Right forelimb (tissue), 1 donor: ENCODE data around the gene PAK4.

Experiments used
- DNase-seq: peaks from one replicate; pipeline ENCODE4 v3.0.0-alpha.2; 2018

PAK4 gene

GRCh38 chr19:39183104-39183503 is 57.5 kb downstream of the PAK4 start:
- no peak for DNase-seq

GRCh38 chr19:39186391-39186790 is 60.8 kb downstream of the PAK4 start:
- DNase-seq, result no peak

DNA sequence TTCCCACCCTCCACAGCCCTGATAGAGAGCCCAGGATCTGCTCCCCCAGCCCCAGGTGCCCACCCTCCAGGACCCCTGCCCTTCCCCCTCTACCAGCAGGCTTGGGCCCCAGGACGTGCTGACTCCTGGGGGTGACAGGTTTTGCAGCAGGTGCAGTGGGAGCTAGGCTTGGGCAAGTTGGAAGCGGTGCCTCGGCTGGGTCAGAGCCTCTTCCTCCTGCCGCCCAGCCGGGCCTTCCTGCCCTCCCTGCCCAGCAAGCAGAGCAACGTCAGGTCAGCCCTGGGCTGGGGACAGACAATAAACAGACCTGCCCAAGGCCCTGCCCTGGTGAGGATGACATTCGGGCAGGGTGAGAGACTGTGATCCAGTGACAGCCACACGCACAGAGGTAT is 62.0 kb downstream of the PAK4 start:
- no peak for DNase-seq

- DNase-seq, result no peak
Observed at GRCh38 chr19:39188960-39189359, 63.4 kb downstream of the PAK4 start.

- DNase-seq, result no peak
Observed at GRCh38 chr19:39190768-39191167, 65.2 kb downstream of the PAK4 start.

GRCh38 chr19:39192846-39193245 is 67.3 kb downstream of the PAK4 start:
- DNase-seq, result no peak

GRCh38 chr19:39193803-39194202 is 68.2 kb downstream of the PAK4 start:
- DNase-seq, result no peak

DNA sequence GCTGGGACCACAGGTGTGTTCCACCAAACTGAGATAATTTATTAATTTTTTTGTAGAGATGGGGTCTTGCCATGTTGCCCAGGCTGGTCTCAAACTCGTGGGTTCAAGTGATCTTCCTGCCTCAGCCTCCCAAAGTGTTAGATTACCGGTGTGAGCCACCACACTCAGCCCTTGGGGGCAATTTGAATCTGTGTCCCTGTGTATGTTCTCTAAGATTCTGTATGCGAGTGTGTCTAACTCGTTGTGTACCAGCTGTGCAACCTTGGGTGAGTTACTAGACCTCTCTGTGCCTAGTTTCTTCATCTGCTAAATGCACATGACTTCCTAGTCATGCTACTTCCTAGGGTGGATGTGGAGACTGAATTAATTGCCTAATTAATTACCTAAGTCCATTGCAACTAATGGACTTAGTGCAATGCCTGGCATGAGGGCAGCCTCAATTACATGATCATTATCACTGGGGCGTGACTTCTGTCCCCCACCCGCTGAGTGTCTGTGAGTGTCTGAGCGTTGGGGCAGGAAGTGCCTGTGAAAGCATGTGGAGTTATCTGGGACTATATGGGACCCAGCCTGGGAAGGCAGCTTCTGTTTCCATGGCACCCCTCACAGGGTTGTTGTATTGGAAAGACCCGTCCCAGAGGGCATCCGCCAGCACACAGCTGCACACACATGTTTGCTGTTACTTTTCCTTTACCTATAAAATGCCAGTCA is 69.4 kb downstream of the PAK4 start:
- DNase-seq, result no peak

DNA sequence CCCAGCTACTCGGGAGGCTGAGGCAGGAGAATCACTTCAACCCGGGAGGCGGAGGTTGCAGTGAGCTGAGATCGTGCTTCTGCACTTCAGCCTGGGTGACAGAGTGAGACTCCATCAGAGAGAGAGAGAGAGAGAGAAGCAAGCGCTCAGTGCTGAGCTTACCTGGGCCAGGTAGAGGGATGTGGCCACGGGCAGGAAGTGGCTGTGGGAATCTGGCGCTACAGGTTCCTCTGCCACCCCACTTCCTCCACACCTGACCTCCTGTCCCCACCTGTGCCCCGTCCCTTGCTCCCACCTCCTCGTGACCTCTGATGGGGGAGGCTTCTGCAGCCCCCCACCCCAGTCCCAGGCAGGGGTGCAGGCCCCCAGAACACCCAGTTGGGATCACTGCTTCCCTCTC is 70.2 kb downstream of the PAK4 start:
- DNase-seq, result no peak

DNA sequence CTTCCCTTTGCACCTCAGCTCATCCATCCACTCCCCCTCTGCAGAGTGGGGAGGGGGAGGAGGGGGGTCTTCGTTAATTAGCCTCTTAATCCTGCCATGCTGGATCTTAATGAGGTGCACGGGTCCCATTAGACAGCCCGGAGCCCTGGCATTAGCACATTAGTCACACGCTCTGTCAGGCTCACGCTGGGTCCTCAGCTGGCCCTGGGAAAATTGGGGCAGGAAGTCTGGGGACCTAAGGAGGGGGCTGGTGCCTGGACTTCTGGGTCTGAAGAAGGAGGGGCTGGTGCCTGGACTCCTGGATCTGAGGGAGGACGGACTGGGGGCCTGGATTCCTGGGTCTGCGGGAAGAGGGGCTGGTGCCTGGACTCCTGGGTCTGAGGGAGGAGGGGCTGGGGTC is 70.7 kb downstream of the PAK4 start:
- no peak for DNase-seq

DNA sequence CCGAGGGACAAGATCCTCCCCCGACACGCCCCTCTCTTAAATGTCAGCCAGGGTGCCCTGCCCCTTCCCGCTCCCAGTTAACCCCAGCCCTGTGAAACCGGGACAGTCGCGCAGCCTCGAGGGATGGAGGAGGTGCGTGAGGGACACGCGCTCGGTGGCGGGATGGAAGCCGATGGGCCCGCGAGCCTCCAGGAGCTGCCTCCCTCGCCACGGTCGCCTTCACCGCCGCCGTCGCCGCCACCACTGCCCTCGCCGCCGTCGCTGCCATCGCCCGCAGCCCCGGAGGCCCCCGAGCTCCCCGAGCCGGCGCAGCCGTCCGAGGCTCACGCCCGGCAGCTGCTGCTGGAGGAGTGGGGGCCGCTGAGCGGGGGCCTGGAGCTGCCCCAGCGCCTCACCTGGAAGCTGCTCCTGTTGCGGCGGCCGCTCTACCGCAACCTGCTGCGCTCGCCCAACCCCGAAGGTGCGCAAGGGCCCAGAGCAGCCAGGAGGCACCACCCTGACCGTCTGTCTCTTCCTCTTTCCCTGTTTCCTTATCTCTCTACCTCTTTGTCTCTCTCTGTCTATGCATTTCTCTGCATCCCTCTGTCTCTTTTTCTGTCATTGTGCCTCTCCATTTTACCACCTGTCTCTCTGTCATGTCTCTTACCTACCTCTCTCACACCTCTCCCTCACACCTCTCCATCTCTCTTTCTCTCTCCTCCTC is 71.4 kb downstream of the PAK4 start, which contains the start of gene NCCRP1:
NCCRP1 (plus strand) TSS at position 105 of the 703 bp plus-strand sequence; CDS start at position 124, 19 bp downstream.
- no peak for DNase-seq

- no peak for DNase-seq
Observed at GRCh38 chr19:39197808-39198207, 72.2 kb downstream of the PAK4 start.

DNA sequence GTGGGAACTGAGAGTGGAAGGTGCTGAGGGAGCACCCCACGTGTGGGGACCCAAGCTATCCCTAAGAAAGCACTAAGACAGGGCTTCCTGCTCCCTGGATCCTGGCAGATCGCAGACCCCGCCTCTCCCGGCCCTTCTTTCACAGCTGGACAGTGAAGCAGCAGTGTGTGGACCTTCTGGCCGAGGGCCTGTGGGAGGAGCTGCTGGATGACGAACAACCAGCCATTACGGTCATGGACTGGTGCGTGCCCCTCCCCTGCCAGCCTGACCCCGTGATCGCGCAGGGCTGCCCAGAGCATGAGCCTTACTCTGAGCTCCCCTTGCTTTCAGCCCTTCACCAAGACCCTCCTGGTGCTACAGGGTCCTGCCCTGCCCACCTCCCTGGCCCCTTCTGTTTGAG is 73.4 kb downstream of the PAK4 start:
- DNase-seq, result no peak

DNA sequence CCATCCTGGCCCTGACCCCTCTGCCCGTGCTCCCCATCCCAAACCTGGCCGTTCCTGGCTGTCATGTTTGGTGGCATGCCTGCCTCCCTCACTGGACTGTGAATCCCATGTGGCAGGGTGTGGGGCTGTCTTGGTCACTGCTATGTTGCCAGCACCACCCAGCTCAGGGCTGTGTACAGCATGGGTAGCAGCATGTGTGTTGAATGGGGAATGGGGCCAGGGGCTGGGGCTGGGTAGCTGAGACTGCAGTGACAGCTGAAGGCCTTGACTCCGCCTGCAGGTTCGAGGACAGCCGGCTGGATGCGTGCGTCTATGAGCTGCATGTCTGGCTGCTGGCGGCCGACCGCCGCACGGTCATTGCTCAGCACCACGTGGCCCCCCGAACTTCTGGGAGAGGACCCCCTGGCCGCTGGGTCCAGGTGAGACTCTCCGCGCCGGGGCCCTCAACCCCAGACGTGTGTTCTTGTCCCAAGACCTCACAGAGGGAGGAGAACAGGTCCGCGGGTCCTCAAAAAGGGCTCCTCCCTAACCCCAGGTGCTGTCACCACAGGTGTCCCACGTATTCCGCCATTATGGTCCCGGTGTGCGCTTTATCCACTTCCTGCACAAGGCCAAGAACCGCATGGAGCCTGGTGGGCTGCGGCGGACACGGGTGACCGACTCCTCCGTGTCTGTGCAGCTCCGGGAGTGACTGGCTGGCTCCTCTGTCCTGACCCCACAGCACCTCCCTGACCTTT is 74.6 kb downstream of the PAK4 start:
- no peak for DNase-seq

DNA sequence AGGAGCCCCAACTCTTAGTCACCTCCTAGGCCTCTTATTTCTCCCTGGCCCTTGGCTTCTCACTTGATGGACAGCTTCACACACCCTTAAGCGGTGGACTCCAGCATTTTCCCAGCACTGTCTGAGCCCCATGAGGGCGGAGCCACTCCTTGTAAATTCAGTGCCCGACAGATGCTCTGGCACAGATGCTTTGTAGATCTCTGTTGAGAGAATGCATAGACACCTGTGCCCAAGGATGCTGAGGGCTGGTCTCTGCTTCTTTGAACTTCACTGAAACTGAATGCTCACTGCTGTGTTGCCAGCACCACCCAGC is 75.2 kb downstream of the PAK4 start:
- DNase-seq, result no peak

DNA sequence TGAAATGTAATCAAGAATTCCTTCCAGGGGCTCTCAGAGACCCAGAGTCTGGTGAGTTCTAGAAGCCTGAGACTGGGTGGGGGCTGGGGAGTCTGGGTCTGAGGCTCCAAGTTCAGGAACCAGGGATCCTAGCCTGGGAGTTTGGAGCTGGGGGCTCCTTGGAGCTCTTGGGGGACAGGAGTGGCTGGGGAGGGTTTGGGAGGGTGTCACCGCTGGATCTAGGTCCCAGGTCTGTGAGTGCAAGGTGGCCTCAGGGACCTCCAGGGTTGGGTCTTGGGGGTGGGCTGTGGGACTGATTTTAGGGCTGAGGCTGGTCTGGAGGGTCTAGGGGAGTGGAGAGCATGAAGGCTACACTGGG is 77.4 kb downstream of the PAK4 start:
- no peak for DNase-seq

- no peak for DNase-seq
Observed at GRCh38 chr19:39203372-39204341, 78.1 kb downstream of the PAK4 start, which contains the start of gene SYCN. Gene SYCN (minus strand): TSS chr19:39204263. CDS start chr19:39204254, 9 bp downstream.

- DNase-seq, result no peak
Observed at GRCh38 chr19:39205449-39205764, 79.8 kb downstream of the PAK4 start.

DNA sequence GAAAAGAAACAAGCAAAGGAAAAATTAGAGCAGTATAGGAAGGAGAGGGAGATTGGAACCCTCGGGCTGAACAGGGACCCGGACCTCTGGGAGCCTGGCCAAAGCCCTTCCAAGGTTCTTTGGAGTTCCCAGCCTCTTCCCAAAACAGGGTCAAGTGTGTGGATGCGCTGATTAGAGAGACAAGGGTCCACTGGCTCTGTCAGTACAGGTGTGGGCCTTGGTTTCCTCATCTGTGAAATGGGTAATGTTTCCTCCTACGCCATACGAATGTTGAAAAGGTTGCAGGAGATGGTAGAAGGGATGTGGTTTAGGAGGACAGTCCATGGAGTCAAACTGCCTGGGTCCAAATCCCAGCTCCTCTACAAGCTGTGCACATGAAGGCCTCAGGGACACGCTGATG is 80.5 kb downstream of the PAK4 start:
- no peak for DNase-seq

GRCh38 chr19:39207293-39207836 is 81.8 kb downstream of the PAK4 start:
- DNase-seq, result no peak

DNA sequence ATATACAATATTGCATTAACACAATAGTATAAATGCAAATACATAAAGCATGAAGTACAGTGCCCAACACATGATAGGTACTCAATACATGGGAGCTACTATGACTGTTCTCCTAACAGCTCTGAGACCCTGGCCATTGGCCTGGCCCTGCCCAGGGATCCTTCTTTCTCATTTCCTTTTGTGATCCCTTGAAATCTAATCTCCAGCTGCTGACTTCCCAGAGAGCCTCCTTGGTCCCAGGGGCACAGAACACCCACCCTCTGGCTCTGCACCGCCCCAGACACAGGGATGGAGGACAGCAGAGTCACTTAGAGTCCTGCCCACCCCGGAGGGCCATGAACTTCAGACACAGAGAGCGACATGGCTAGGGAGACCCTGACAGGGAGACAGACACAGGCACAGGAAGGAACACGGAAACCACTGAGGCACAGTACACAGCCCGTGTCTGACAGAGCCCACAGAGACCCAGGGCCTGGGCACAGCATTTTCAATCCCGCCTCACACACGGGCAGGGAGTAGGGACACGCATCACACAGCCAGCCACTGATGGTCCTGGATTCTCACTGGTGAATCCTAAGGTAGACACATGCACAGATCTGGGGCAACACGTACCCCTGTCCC is 82.7 kb downstream of the PAK4 start:
- DNase-seq, result no peak

GRCh38 chr19:39209196-39209595 is 83.6 kb downstream of the PAK4 start:
- DNase-seq, result no peak
